ENCODE results near the gene SRL. TPM values are rescaled to one million over a fixed set of nuclear protein-coding genes. Genes with fewer than 3 reads are reported as not detected.

Gene SRL
- total RNA-seq, 4 donors from 2014 or later, result 0.35 to 1.7 (median 0.63) TPM

DNA sequence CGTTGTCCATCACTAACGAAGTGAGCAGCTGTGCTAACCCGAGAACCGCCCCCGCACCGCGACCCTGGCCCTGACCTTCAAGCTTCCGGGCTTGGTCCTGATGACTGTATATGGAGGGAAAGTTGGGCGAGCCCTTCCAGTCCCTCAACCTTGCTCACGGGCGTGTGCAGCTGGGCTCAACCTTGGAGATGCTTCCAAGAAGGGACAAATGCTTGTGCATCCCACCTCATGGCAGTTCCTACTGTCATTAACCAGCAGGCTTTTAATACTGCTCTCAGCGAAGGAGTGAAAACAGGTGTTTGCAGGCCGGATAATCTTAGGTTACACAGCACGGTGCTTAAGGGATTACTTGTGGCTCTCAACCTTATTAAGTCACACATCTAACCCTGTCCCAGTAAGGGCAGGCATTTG is 33.5 kb downstream of the SRL start:
- no peak for DNase-seq
- peaks cover 0 to 3% (median 0%) of the 10 kb centered on the region in 4 donors for H3K4me1 ChIP-seq
- H3K27me3 ChIP-seq, result no peaks in the 10 kb centered on the region
- TF ChIP-seq, protein P1, sequence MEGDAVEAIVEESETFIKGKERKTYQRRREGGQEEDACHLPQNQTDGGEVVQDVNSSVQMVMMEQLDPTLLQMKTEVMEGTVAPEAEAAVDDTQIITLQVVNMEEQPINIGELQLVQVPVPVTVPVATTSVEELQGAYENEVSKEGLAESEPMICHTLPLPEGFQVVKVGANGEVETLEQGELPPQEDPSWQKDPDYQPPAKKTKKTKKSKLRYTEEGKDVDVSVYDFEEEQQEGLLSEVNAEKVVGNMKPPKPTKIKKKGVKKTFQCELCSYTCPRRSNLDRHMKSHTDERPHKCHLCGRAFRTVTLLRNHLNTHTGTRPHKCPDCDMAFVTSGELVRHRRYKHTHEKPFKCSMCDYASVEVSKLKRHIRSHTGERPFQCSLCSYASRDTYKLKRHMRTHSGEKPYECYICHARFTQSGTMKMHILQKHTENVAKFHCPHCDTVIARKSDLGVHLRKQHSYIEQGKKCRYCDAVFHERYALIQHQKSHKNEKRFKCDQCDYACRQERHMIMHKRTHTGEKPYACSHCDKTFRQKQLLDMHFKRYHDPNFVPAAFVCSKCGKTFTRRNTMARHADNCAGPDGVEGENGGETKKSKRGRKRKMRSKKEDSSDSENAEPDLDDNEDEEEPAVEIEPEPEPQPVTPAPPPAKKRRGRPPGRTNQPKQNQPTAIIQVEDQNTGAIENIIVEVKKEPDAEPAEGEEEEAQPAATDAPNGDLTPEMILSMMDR (IDR thresholded peaks at IDR 0.05), result no peak
- no peak for TF ChIP-seq POLR2A (IDR thresholded peaks at IDR 0.05)
- H3K27ac ChIP-seq, result no peak overlapping the region
- H3K4me3 ChIP-seq, result no peak overlapping the region
- H3K36me3 ChIP-seq, result no peaks in the 10 kb centered on the region
- no peaks in the 10 kb centered on the region for H3K9me3 ChIP-seq

DNA sequence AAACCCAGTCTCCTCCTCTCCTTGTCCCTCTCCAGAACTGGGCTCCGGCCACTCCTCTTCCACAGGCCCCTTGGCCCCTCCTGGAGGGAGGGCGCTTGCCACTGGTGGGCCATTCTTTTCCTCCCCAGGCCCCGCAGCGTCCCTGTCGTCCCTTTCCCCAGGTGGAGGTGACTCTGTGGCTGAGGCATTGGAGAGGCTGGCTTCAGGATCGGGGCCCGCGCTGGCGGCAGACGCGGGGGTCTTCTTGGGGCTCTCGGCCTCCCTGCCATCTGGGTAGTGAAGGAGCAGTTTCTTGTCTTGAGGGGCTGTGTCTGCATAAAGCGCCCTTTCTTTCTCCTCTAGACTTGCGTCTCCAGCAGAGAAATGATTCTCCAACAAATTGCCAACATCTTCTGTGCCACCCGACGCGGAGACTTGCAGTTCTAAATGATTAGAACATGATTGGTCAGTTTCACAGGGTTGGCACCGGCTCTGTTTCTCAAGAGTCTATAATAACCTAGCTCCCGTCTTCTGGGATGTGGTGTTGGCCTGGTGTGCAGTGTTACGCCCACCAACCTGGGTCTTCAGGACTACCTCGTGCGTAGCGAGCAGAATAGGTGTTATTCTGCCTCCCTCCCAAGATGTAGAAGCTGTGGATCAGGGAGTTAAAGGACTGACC is 34.1 kb downstream of the SRL start:
- no peak overlapping the region for H3K27ac ChIP-seq
- H3K36me3 ChIP-seq, result no peaks in the 10 kb centered on the region
- no peak for TF ChIP-seq POLR2A (IDR thresholded peaks at IDR 0.05)
- TF ChIP-seq, protein P1 (IDR thresholded peaks at IDR 0.05), result no peak
- peaks cover 0 to 3% (median 0%) of the 10 kb centered on the region in 4 donors for H3K4me1 ChIP-seq
- no peaks in the 10 kb centered on the region for H3K27me3 ChIP-seq
- no peak overlapping the region for H3K4me3 ChIP-seq
- no peak for DNase-seq
- H3K9me3 ChIP-seq, result no peaks in the 10 kb centered on the region

DNA sequence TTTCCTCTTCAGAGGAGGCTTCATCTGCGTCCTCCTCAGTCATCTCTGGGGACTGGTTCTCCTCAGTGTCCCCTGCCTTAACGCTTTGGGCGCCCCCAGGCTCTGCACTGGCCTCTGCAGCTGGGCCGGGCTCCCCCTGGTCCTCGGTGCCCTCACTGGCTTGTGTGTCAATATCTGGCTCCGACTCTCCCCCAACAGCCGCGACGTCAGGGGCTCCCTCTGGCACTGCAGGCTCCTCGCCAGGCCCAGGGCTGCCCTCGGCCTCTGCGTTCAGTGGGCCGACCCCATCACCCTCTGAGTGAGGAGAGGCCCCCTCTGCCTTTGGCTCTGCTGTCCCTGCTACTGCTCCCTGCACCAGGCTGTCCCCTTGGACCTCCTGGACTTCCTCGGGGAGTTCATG is 34.7 kb downstream of the SRL start:
- Histone ChIP-seq H3K4me3 (no peak overlapping the region), H3K27ac (no peak overlapping the region), H3K27me3 (no peaks in the 10 kb centered on the region), H3K36me3 (no peaks in the 10 kb centered on the region), H3K9me3 (no peaks in the 10 kb centered on the region), H3K4me1 (peaks cover 0 to 3% (median 0%) of the 10 kb centered on the region in 4 donors)
- TF ChIP-seq POLR2A (IDR thresholded peaks at IDR 0.05), result no peak
- TF ChIP-seq, protein P1 (IDR thresholded peaks at IDR 0.05), result no peak
- no peak for DNase-seq

DNA sequence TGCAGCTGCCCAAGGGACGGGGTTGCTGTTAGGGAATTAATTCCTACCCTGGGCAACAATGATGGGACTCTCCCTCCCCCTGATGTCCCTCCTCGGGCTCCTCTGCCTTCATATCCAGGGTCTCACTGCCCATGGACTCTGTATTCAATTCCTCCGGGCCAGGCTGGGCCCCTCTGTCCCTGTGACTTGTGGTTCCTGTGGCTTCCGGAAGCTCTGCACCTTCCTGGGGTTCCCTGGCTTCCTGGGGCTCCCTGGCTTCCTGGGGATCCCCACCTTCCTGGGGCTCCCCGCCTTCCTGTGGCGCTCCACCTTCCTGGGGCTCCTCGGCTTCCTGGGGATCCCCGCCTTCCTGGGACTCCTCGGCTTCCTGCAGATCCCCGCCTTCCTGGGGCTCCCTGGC is 35.2 kb downstream of the SRL start:
- Histone ChIP-seq H3K4me1 (peaks cover 0 to 3% (median 0%) of the 10 kb centered on the region in 4 donors), H3K36me3 (no peaks in the 10 kb centered on the region), H3K27ac (no peak overlapping the region), H3K4me3 (no peak overlapping the region), H3K27me3 (no peaks in the 10 kb centered on the region), H3K9me3 (no peaks in the 10 kb centered on the region)
- TF ChIP-seq, protein P1 (IDR thresholded peaks at IDR 0.05), result no peak
- no peak for TF ChIP-seq POLR2A (IDR thresholded peaks at IDR 0.05)
- no peak for DNase-seq

DNA sequence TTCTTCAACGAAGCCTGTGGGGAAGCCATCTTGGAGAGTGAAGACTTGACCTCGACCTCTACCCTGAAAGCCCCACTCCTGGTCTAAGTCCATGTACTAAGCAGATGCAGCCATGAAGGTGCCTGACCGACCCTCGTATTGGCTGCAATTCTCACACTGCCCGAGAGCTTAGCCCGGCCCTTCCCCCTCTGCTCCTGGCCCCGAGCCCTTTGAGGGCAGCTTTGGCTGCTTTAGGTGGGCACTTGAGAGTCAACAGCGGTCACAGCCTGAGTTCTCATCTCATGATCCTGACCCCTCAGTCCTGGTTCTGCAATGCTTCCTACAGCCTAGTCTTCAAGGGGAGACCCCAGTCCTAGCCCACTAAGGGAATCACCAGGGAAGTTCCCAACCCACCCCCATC is 35.9 kb downstream of the SRL start:
- TF ChIP-seq, protein P1 (IDR thresholded peaks at IDR 0.05), result no peak
- TF ChIP-seq POLR2A (IDR thresholded peaks at IDR 0.05), result no peak
- Histone ChIP-seq H3K27ac (no peak overlapping the region), H3K9me3 (no peaks in the 10 kb centered on the region), H3K4me3 (no peak overlapping the region), H3K36me3 (no peaks in the 10 kb centered on the region), H3K4me1 (peaks cover 0 to 3% (median 0%) of the 10 kb centered on the region in 4 donors), H3K27me3 (no peaks in the 10 kb centered on the region)
- no peak for DNase-seq
